Spleen (tissue), 3 donors: ENCODE measurements around the gene SPG11.

Source experiments
- POLR2A ChIP-seq, 3 donors: fragments of 450-650 bp; IDR thresholded peaks; one replicate each; pipeline ENCODE4 v1.5.1; 2017; ENCODE audit warnings: antibody characterized with exemption in 3 of 3, mild to moderate bottlenecking in 1 of 3
- POLR2AphosphoS5 ChIP-seq, 3 donors: sonication (generic); formaldehyde crosslinking; IDR thresholded peaks; one replicate each; pipeline ENCODE4 v1.5.1; 2017; ENCODE audit warnings: antibody characterized with exemption in 3 of 3

- no peak for TF ChIP-seq POLR2A (IDR thresholded peaks at IDR 0.05)
- peak in 1 of 3 donors; percentile 8 for TF ChIP-seq POLR2AphosphoS5 (IDR thresholded peaks at IDR 0.05)
Observed at GRCh38 chr15:44554934-44555723, 108.3 kb downstream of the SPG11 start.
